NCI-H69 (cell line): ENCODE measurements around the gene RSPH1.
A peak's percentile ranks its signal among the peaks of the same experiment; 100 is the strongest.

Experiments
- DNase-seq: peaks from one replicate; lab custom pipeline; 2025; lab: John Stamatoyannopoulos, UW

Gene RSPH1

GRCh38 chr21:42465008-42465802, 30.8 kb downstream of the RSPH1 start:
- DNase-seq = no peak

- DNase-seq = peak; percentile 23
Observed at GRCh38 chr21:42463861-42464515, 32.0 kb downstream of the RSPH1 start.

- peak; percentile 72 for DNase-seq
Observed at GRCh38 chr21:42461881-42462877, 33.8 kb downstream of the RSPH1 start.

GRCh38 chr21:42461185-42461520, 34.9 kb downstream of the RSPH1 start:
- no peak for DNase-seq

GRCh38 chr21:42460391-42461184, 35.4 kb downstream of the RSPH1 start:
- peak; percentile 86 for DNase-seq

- DNase-seq = no peak
Observed at GRCh38 chr21:42459546-42460215, 36.3 kb downstream of the RSPH1 start.

GRCh38 chr21:42459082-42459460, 37.0 kb downstream of the RSPH1 start:
- no peak for DNase-seq

DNA sequence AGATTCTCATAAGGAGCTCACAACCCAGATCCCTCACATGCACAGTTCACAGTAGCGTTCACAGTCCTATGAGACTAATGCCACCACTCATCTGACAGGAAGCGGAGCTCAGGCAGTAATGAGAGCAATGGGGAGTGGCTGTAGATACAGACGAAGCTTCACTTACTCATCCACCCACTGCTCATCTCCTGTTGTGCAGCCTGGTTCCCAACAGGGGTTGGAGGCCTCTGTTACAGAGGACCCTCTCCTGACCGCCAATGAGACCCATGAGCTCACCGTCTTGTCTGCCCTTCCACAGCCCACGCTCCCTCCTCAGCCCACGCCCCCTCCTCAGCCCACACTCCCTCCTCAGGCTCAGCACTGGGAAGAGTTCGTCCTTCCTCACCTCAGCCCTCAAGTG, 39.6 kb downstream of the RSPH1 start:
- no peak for DNase-seq

- DNase-seq = no peak
Observed at GRCh38 chr21:42455754-42456440, 40.1 kb downstream of the RSPH1 start.

DNA sequence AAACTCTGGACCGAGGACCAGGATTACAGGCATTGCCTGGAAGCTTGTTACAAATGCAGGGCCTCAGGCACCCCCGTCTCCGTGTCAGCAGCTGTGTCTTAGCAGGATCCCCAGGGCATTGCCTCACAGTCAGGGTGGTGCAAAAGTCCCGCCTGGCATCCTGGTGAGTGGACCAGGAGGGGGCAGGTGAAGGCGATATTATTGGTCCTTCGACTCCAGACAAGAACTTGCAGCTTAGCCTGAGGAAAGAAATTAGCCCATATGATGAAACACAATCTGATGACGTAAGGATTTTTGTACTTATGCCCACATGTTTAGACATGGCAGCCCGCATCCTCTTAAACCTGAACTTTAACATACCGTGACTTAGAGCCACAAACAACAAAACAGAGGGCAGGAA, 40.8 kb downstream of the RSPH1 start:
- DNase-seq = peak; percentile 14

DNA sequence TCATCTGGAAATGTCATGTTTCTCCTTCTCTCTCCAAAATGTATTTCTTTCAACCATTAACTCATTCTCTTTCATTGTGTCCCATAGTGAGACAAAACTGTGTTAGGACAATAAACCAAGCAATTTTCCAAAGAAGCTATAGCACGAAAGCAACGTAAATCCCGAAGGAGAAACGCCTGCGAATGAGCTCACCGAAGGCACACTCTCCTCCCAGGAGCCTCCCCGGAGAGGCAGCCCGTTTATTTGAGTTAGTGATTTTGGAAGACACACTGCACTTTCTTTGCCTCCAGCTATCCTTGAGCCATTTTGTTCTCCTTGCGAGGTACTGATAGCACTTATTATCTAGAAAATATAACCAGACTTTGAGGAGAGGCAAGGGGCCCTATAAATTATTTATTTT, 41.2 kb downstream of the RSPH1 start:
- no peak for DNase-seq

DNA sequence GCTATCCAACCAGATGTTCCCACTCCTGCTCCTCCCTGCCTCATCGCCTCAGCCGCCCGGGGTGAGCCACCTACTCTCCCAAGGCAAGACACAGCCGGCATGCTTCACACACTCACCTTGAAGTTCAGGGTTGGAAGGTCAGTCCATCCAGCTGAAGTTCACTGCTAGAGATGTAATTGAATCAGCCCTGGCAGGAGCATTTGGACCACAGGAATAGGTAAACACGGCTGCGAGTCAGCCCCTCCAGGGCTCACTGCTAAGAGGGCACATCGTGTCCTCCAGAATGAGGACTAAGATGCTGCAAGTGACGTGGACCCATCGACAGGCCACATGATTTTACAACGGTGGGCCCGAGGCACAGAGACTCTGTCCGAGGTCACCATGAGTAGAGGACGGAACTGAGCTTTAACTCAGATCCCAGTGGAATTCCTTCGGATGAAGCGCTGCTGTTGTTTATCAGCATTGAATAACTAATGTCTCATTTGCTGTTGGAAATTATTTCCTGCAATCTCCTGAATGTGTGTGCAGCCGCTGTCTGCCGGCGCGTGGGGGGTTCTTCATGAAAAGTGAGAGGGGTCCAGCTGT, 41.9 kb downstream of the RSPH1 start:
- no peak for DNase-seq

DNA sequence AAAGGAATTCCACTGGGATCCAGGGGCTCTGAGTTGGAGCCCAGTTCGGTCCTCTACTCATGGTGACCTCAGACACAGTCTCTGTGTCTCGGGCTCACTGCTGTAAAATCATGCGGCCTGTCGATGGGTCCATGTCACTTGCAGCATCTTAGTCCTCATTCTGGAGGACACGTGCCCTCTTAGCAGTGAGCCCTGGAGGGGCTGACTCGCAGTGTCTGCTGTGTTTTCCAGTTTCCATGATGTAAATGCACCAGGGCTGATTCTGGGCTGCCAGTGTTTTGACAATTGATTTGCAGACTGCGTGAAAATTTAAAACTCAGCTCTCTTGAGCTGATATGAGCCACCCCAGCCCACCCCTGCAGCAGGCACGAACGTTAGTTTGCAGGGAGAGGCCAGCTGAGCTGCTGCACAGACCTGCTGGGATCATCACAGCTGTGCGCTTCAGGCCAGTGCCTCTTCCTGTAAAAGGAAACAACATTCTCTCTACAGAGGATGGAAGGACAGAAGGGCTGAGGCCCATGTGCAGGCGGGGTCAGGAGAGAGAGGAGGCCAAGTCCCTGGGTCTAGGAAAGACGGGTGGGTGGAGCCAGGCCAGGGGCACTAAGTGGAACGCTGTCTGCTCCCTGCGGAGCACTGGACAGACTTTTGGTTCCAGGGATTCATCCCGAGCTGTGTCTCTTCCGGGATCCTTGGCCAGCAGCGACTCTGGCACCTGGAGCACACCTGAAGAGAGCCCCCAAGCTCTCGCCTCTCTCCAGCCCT, 42.6 kb downstream of the RSPH1 start:
- DNase-seq = no peak

DNA sequence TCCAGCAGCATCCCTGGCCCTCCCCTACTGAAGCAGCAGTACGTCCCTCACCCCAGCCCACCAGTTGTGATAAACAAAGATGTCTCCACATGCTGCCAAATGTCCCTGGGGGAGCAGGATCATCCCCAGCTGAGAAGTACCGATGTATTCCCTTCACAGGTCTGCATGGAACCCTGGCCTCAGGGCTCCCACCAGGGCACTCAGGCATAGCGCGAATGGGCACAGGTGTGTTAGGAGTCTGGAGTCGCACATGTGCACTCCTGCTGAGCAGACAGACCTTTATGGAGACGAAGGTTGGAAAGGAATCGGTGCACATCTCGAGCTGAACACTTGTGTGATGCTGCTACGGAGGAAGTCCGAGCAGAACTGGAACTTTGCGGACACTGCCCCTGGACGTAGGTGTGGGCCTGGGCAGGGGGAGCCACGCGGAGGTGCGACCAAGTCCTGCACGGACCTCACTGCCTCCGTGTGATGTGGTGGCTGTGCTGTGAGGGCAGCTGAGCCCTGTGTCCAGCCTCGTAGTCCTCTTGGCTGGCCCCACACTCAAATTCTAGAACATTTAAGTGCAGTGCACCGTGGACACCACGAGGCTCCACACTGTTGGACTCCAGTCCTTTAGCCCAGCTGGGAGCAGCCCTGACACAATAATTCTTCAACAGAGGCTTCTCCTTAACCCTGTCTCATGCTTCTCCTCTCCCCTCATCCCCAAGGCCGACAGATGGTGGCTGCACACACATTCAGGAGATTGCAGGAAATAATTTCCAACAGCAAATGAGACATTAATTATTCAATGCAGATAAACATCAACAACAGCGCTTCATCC, 43.4 kb downstream of the RSPH1 start:
- DNase-seq = peak; percentile 43

GRCh38 chr21:42451941-42452340, 44.1 kb downstream of the RSPH1 start:
- no peak for DNase-seq

- DNase-seq = no peak
Observed at GRCh38 chr21:42448686-42449085, 47.3 kb downstream of the RSPH1 start.

- no peak for DNase-seq
Observed at GRCh38 chr21:42447732-42448131, 48.3 kb downstream of the RSPH1 start.

DNA sequence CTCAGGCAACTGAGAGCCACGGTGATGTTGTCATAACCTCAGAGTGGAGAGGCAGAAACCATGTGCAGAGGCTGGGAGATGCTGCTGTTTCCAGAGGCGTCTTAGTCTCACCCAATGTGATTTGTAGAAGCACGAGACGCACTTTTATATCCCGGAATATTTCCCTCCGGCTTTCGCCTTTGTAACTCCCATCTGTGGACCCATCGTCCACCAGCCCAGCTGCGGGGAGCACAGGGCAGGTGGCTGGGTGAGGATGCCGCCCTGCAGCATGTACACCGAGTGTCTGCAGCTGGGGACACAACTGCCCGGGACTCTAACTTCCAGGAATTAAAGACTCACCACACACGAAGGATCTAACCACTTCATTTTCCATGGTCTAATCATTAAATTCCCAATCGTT, 48.8 kb downstream of the RSPH1 start:
- DNase-seq = no peak

DNA sequence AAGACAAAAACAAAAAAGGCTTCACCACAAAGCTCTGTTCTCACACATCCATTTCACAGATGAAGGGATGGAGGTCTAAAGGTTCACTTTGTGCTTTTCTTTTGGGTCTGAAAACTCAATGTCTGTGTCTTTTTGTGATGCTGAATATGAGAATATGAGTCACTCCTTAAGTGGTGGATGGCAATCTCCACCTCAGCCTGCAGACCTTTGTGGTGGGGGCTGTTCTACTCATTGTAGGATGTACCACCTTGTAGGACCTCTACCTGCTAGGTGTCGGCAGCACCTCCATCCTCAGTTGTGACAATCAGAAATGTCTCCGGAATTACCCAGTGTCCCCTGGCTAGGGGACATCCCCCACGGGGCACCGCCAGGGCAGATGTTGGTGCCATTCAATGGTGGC, 49.5 kb downstream of the RSPH1 start:
- no peak for DNase-seq
